IMR-90 (cell line): ENCODE measurements around the gene MYO9A.

Experiments used
- BHLHE40 ChIP-seq: fragments of 150-350 bp; IDR thresholded peaks from 2 replicates; pipeline ENCODE4 v1.6.1; 2016; ENCODE audit warnings: mild to moderate bottlenecking, low read depth, low read length
- CEBPB ChIP-seq: IDR thresholded peaks from 2 replicates; pipeline ENCODE4 v1.6.1; 2012; ENCODE audit warnings: low read depth, low read length, improper control_type of control experiment
- CTCF ChIP-seq: conservative IDR thresholded peaks from 2 replicates; pipeline ENCODE4 v1.5.1; 2012; ENCODE audit warnings: mild to moderate bottlenecking, low read depth, low read length, improper control_type of control experiment
- FOS ChIP-seq: fragments of 150-350 bp; IDR thresholded peaks from 2 replicates; pipeline ENCODE4 v1.6.1; 2016; ENCODE audit warnings: low read depth, low read length
- MAFK ChIP-seq: IDR thresholded peaks from 2 replicates; pipeline ENCODE4 v1.6.1; 2012; ENCODE audit warnings: low read depth, low read length, improper control_type of control experiment
- MAZ ChIP-seq: IDR thresholded peaks from 2 replicates; pipeline ENCODE4 v1.6.1; 2012; ENCODE audit warnings: low read depth, mild to moderate bottlenecking, low read length, improper control_type of control experiment, moderate library complexity, borderline replicate concordance
- MXI1 ChIP-seq: IDR thresholded peaks from 2 replicates; pipeline ENCODE4 v1.6.1; 2012; ENCODE audit warnings: low read depth, mild to moderate bottlenecking, low read length, moderate library complexity, borderline replicate concordance
- NFE2L2 ChIP-seq: fragments of 150-350 bp; IDR thresholded peaks from 2 replicates; pipeline ENCODE4 v1.6.1; 2016; ENCODE audit warnings: low read depth, mild to moderate bottlenecking, low read length
- POLR2A ChIP-seq: IDR thresholded peaks from 2 replicates; pipeline ENCODE4 v1.6.1; 2012; ENCODE audit warnings: mild to moderate bottlenecking, low read depth, low read length
- RAD21 ChIP-seq: IDR thresholded peaks from 2 replicates; pipeline ENCODE4 v1.6.1; 2012; ENCODE audit warnings: low read length, improper control_type of control experiment
- RCOR1 ChIP-seq: IDR thresholded peaks from 2 replicates; pipeline ENCODE4 v1.6.1; 2012; ENCODE audit warnings: mild to moderate bottlenecking, low read length, improper control_type of control experiment; ENCODE audit not compliant: insufficient replicate concordance
- RFX5 ChIP-seq: IDR thresholded peaks from 2 replicates; pipeline ENCODE4 v1.8.0; 2012; ENCODE audit warnings: low read depth, mild to moderate bottlenecking, low read length, moderate library complexity
- SMC3 ChIP-seq: fragments of 150-350 bp; IDR thresholded peaks from 2 replicates; pipeline ENCODE4 v1.6.1; 2016; ENCODE audit warnings: low read depth, mild to moderate bottlenecking, antibody characterized with exemption, low read length, moderate library complexity
- USF2 ChIP-seq: fragments of 150-350 bp; IDR thresholded peaks from 2 replicates; pipeline ENCODE4 v1.6.1; 2017; ENCODE audit warnings: mild to moderate bottlenecking, antibody characterized with exemption, low read length, low read depth

DNA sequence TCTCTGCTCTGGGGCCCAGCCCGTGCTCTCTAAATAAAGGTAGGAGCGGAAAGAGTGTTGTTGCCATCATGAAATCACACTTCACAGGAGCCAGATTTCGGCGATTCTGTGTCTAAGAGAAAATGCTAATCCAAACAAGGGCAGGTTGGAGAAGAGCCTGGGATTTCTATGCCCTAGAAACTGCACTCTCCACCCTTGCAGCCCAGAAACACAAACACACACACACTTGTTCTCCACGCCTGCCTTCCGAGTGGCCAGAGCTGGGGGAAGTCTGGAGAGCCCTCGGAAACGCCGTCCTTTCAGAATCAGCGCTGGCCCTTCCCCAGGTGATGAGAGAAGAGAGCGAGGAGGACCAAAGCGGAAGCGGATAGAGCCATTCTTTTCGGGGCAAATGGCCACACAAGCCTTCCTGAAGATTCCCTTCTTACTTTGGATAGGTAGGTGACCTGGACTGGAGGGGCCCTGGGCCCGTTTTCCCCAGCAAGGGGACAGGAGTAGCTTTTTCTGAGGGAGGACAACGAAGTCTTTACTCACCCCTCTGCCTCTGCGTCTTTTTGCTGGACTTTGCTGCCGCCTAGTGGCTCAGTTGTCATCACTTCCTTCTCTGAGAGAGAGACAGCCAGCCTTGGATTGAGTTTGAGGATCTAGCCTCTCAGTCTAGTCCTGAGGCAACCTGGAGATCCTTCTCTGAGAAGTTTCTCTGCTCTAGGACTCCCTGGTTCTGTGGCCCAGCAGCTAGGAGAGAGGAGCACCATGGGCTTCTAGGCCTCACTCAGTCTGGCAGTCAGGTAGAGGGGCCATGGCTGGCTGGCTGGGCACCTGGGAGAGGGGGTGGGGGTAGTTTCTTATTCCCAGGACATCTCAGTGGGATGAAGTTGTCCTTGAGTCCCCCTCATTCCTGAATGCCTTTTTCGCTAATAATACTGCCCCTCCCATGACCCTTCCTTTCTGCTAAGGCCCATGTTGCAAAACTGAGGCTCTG, 38.0 kb upstream of the MYO9A start:
- TF ChIP-seq POLR2A (peak; percentile 41; the same call in 1 of the 2 replicates), CTCF (peak; percentile 90), RFX5 (no peak), BHLHE40 (no peak), RAD21 (peak; percentile 95), CEBPB (no peak), USF2 (no peak), MXI1 (no peak), FOS (no peak), NFE2L2 (no peak), MAFK (no peak), RCOR1 (no peak), SMC3 (peak; percentile 73), MAZ (peak; percentile 44; the same call in 1 of the 2 replicates)
